K562 (cell line): Measurements from ENCODE around the gene ZNF627.

ENCODE experiments used
- CHD4 ChIP-seq: fragments of 200-600 bp; sonication (generic); IDR thresholded peaks from 3 replicates; pipeline ENCODE4 v1.6.1; 2012; ENCODE audit warnings: low read depth, mild to moderate bottlenecking, mixed read lengths, low read length, inconsistent platforms; ENCODE audit not compliant: insufficient read depth, insufficient replicate concordance, poor library complexity, severe bottlenecking
- JUND ChIP-seq, 2 experiments: IDR thresholded peaks; 2 replicates in 1 of 2; 3 replicates in 1 of 2; pipeline ENCODE4 v1.6.1; 2011; ENCODE audit warnings: borderline replicate concordance in 2 of 2, low read depth in 2 of 2, low read length in 2 of 2, improper control_type of control experiment in 1 of 2, missing biosample characterization in 1 of 2, missing genetic modification characterization in 1 of 2, missing genetic modification reagents in 1 of 2
- MBD1 ChIP-seq: fragments of 250-450 bp; sonication (Bioruptor Pico); IDR thresholded peaks from 2 replicates; pipeline ENCODE4 v1.8.0; 2022; ENCODE audit warnings: inconsistent platforms
- POLR2A ChIP-seq: fragments of 450-650 bp; conservative IDR thresholded peaks from 2 replicates; pipeline ENCODE4 v1.6.1; 2016
- TBL1XR1 ChIP-seq, 2 experiments: IDR thresholded peaks; 2 replicates each; pipeline ENCODE4 v1.6.1; 2012; ENCODE audit warnings: improper control_type of control experiment in 2 of 2, low read length in 2 of 2, mild to moderate bottlenecking in 1 of 2
- ZBED1 ChIP-seq: IDR thresholded peaks from 2 replicates; pipeline ENCODE4 v1.6.1; 2014
- TF ChIP-seq, protein P1 (sequence below), 2 experiments: fragments of 450-650 bp in 1 of 2; IDR thresholded peaks; 2 replicates each; pipeline ENCODE4 v1.6.1; 2011 to 2017; ENCODE audit warnings: low read depth in 2 of 2, antibody characterized with exemption in 1 of 2, borderline replicate concordance in 1 of 2, low read length in 1 of 2, mild to moderate bottlenecking in 1 of 2, mixed read lengths in 1 of 2; ENCODE audit not compliant: control insufficient read depth in 1 of 2
- TF ChIP-seq, protein P2 (sequence below), 3 experiments: IDR thresholded peaks in 2 of 3; conservative IDR thresholded peaks in 1 of 3; 2 replicates each; pipeline ENCODE4 v1.5.1; 2011 to 2012; ENCODE audit warnings: low read length in 3 of 3, mild to moderate bottlenecking in 3 of 3, control low read depth in 2 of 3, improper control_type of control experiment in 1 of 3, inconsistent platforms in 1 of 3, low read depth in 1 of 3, mixed read lengths in 1 of 3, moderate library complexity in 1 of 3; ENCODE audit not compliant: insufficient read depth in 2 of 3

DNA sequence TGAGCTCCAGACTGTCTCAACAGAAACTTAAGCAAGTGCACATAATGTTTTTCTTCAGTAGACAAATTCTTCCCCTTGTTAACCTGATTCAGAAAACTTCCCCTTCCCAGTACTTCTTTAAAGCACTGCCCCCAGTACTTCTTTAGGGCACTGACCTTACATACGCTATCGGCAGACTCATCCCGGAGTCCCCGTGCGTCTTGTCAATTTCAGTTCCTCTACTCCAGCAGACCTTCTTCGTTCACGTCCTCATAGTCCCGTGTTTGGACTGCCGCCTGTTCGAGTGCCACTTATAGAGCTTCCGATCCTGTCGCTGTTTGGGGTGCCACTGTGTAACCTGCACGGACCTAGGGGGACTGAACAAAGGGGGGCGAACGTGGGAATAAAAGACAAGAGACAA, 29.0 kb downstream of the ZNF627 start:
- no peak for TF ChIP-seq ZBED1
- TF ChIP-seq, protein P1, sequence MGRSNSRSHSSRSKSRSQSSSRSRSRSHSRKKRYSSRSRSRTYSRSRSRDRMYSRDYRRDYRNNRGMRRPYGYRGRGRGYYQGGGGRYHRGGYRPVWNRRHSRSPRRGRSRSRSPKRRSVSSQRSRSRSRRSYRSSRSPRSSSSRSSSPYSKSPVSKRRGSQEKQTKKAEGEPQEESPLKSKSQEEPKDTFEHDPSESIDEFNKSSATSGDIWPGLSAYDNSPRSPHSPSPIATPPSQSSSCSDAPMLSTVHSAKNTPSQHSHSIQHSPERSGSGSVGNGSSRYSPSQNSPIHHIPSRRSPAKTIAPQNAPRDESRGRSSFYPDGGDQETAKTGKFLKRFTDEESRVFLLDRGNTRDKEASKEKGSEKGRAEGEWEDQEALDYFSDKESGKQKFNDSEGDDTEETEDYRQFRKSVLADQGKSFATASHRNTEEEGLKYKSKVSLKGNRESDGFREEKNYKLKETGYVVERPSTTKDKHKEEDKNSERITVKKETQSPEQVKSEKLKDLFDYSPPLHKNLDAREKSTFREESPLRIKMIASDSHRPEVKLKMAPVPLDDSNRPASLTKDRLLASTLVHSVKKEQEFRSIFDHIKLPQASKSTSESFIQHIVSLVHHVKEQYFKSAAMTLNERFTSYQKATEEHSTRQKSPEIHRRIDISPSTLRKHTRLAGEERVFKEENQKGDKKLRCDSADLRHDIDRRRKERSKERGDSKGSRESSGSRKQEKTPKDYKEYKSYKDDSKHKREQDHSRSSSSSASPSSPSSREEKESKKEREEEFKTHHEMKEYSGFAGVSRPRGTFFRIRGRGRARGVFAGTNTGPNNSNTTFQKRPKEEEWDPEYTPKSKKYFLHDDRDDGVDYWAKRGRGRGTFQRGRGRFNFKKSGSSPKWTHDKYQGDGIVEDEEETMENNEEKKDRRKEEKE (IDR thresholded peaks at IDR 0.05; ENCODE audit: borderline replicate concordance in 1 of 2, control insufficient read depth in 1 of 2, low read depth in 2 of 2, low read length in 1 of 2) = no peak
- TF ChIP-seq CHD4 = no peak
- no peak for TF ChIP-seq MBD1 (CRISPR knock-in tag)
- TF ChIP-seq, protein P2, sequence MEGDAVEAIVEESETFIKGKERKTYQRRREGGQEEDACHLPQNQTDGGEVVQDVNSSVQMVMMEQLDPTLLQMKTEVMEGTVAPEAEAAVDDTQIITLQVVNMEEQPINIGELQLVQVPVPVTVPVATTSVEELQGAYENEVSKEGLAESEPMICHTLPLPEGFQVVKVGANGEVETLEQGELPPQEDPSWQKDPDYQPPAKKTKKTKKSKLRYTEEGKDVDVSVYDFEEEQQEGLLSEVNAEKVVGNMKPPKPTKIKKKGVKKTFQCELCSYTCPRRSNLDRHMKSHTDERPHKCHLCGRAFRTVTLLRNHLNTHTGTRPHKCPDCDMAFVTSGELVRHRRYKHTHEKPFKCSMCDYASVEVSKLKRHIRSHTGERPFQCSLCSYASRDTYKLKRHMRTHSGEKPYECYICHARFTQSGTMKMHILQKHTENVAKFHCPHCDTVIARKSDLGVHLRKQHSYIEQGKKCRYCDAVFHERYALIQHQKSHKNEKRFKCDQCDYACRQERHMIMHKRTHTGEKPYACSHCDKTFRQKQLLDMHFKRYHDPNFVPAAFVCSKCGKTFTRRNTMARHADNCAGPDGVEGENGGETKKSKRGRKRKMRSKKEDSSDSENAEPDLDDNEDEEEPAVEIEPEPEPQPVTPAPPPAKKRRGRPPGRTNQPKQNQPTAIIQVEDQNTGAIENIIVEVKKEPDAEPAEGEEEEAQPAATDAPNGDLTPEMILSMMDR (IDR thresholded peaks at IDR 0.05 in 2 of 3, conservative IDR thresholded peaks at IDR 0.05 in 1 of 3; ENCODE audit: insufficient read depth in 2 of 3, low read depth in 1 of 3, low read length in 3 of 3) = no peak
- no peak for TF ChIP-seq TBL1XR1 (IDR thresholded peaks at IDR 0.05; ENCODE audit: low read length in 2 of 2)
- TF ChIP-seq JUND (IDR thresholded peaks at IDR 0.05; ENCODE audit: borderline replicate concordance, low read depth, low read length) = no peak
- TF ChIP-seq JUND (tag; IDR thresholded peaks at IDR 0.05; ENCODE audit: borderline replicate concordance, low read depth, low read length) = no peak
- no peak for TF ChIP-seq POLR2A
